HepG2 (cell line): Measurements from ENCODE around the gene UBR4. TPM values are rescaled to one million over a fixed set of nuclear protein-coding genes. Genes with fewer than 3 reads are reported as not detected.
A peak's percentile ranks its signal among the peaks of the same experiment; 100 is the strongest.

Experiments used
- ATAC-seq: fragments of 200-7000 bp; cut with Tn5 transposase; 3 replicates; pipeline ENCODE4 v1.9.1; 2020; ENCODE audit warnings: mild to moderate bottlenecking, moderate library complexity
- BruUV-seq: library from RNA; stranded (reverse); fragments of 400-500 nt; replicated peaks from 2 replicates; lab custom pipeline; 2021; lab: Mats Ljungman, UMichigan
- CTCF ChIA-PET: fragments of 300-600 bp; formaldehyde crosslinking; extraction: SDS; loops from one replicate; lab custom pipeline; 2021; ENCODE audit warnings: low total read pairs, inconsistent platforms, low intra/inter-chr PET ratio; lab: Yijun Ruan, JAX
- POLR2A ChIA-PET: fragments of 350-600 bp; sonication (Branson Sonifier 250); formaldehyde crosslinking; loops from one replicate; lab custom pipeline; 2020; ENCODE audit warnings: antibody characterized with exemption, inconsistent platforms; lab: Yijun Ruan, JAX
- DNase-seq: peaks from one replicate; pipeline ENCODE4 v3.0.0-alpha.2; 2015; ENCODE audit warnings: low spot score
- FAIRE-seq: peaks from 3 replicates; lab custom pipeline; 2011; peaks lifted over from hg19 to GRCh38; lab: Jason Lieb, UNC
- H2AFZ ChIP-seq: one replicate; pipeline ENCODE4 v1.6.1; 2011; ENCODE audit warnings: low read length, inconsistent platforms
- H3K27ac ChIP-seq: fragments of 300-600 bp; 3 replicates; pipeline ENCODE4 v1.8.0; 2011; ENCODE audit warnings: mixed run types, mild to moderate bottlenecking, mixed read lengths, low read length, inconsistent platforms; ENCODE audit not compliant: insufficient read depth; ENCODE audit errors: extremely low read length
- H3K27me3 ChIP-seq, 2 experiments: fragments of 200-600 bp in 1 of 2; 2 replicates in 1 of 2; 3 replicates in 1 of 2; pipeline versions ENCODE4 v1.6.0 to v1.8.0; 2011; ENCODE audit warnings: low read length in 2 of 2, mild to moderate bottlenecking in 2 of 2, moderate library complexity in 2 of 2, inconsistent platforms in 1 of 2; ENCODE audit not compliant: insufficient read depth in 2 of 2, control insufficient read depth in 1 of 2
- H3K36me3 ChIP-seq, 2 experiments: fragments of 200-600 bp in 1 of 2; replicated peaks in 1 of 2; 2 replicates in 1 of 2; 3 replicates in 1 of 2; pipeline versions ENCODE4 v1.5.1 to v1.8.0; 2011; ENCODE audit warnings: low read length in 2 of 2, inconsistent platforms in 1 of 2; ENCODE audit not compliant: insufficient read depth in 2 of 2, control insufficient read depth in 1 of 2
- H3K4me1 ChIP-seq: 2 replicates; pipeline ENCODE4 v1.5.1; 2012; ENCODE audit warnings: low read length, inconsistent platforms; ENCODE audit not compliant: insufficient read depth
- H3K4me2 ChIP-seq: 2 replicates; pipeline ENCODE4 v1.6.0; 2011; ENCODE audit warnings: low read depth, low read length, inconsistent platforms
- H3K4me3 ChIP-seq, 3 experiments: fragments of 200-600 bp in 1 of 3; sonication (generic), shearing (Covaris generic) in 1 of 3; replicated peaks in 1 of 3; 2 replicates each; pipeline ENCODE4 v1.5.1; 2011 to 2016; ENCODE audit warnings: low read length in 3 of 3, inconsistent platforms in 2 of 3, low read depth in 2 of 3, mild to moderate bottlenecking in 2 of 3, control low read depth in 1 of 3, mixed read lengths in 1 of 3; ENCODE audit not compliant: insufficient read depth in 1 of 3
- H3K79me2 ChIP-seq: one replicate; pipeline ENCODE4 v1.6.1; 2011; ENCODE audit warnings: low read length, inconsistent platforms; ENCODE audit not compliant: insufficient read depth
- H3K9ac ChIP-seq: 2 replicates; pipeline ENCODE4 v1.6.0; 2011; ENCODE audit warnings: mild to moderate bottlenecking, low read depth, low read length, inconsistent platforms; ENCODE audit not compliant: insufficient read depth
- H3K9me3 ChIP-seq: 2 replicates; pipeline ENCODE4 v1.5.1; 2012; ENCODE audit warnings: mild to moderate bottlenecking, low read length
- H4K20me1 ChIP-seq: 2 replicates; pipeline ENCODE4 v1.6.0; 2011; ENCODE audit warnings: inconsistent platforms, mild to moderate bottlenecking, low read length, moderate library complexity; ENCODE audit not compliant: insufficient read depth
- BRCA1 ChIP-seq: sonication (generic); formaldehyde crosslinking; IDR thresholded peaks from 2 replicates; pipeline ENCODE4 v1.4.0; 2020; ENCODE audit warnings: missing genetic modification reagents
- CEBPB ChIP-seq: IDR thresholded peaks from 2 replicates; pipeline ENCODE4 v1.6.1; 2011; ENCODE audit warnings: low read depth, low read length, improper control_type of control experiment, borderline replicate concordance
- DZIP1 ChIP-seq: sonication (generic); formaldehyde crosslinking; IDR thresholded peaks from 2 replicates; pipeline ENCODE4 v1.5.0; 2020; ENCODE audit warnings: mild to moderate bottlenecking, missing genetic modification reagents
- E2F1 ChIP-seq: sonication (generic); formaldehyde crosslinking; IDR thresholded peaks from 2 replicates; pipeline ENCODE4 v1.5.0; 2020; ENCODE audit warnings: missing genetic modification reagents
- PHB2 ChIP-seq: fragments of 450-650 bp; IDR thresholded peaks from 2 replicates; pipeline ENCODE4 v1.6.1; 2018; ENCODE audit not compliant: partially characterized antibody
- ZNF510 ChIP-seq: sonication (generic); formaldehyde crosslinking; IDR thresholded peaks from 2 replicates; pipeline ENCODE4 v1.4.0; 2020; ENCODE audit warnings: low read depth, mild to moderate bottlenecking, missing genetic modification reagents
- ZNF639 ChIP-seq: conservative IDR thresholded peaks from 2 replicates; pipeline ENCODE4 v1.6.1; 2018; ENCODE audit warnings: missing genetic modification reagents
- ZNF768 ChIP-seq: sonication (generic); formaldehyde crosslinking; IDR thresholded peaks from 2 replicates; pipeline ENCODE4 v1.4.0; 2020; ENCODE audit warnings: missing genetic modification reagents
- WGBS: methylation state at CpG from one replicate; pipeline ENCODE4 v1.1.6; 2017; ENCODE audit warnings: low lambda C conversion rate; 5-methylcytosine and 5-hydroxymethylcytosine counted together
- in situ Hi-C: cut with HindIII; loops from 2 replicates; pipeline ENCODE4 v1.10.0; 2017; ENCODE audit warnings: low pct_unique_long_range_greater_than_20kb; ENCODE audit not compliant: extremely low pct_ligation_motif_present
- intact Hi-C: fragments of 100-400 bp; cut with micrococcal nuclease; formaldehyde crosslinking; loops from one replicate; pipeline ENCODE4 v1.10.0; 2022; ENCODE audit not compliant: unreplicated experiment
- polyA plus RNA-seq, 8 experiments: library from polyadenylated mRNA; depleted of rRNA in 3 of 8; stranded (reverse) in 7 of 8; unstranded in 1 of 8; fragments of >200 nt; fragmentation: Illumina TruSeq in 4 of 8; extraction: Trizol in 4 of 8; gene quantifications; 2 replicates each; pipeline versions ENCODE4 v1.2.1 to v1.2.3, GENCODE V29; 2011 to 2016; ENCODE audit warnings: low read depth in 4 of 8, missing spikeins in 1 of 8, mixed read lengths in 1 of 8; ENCODE audit not compliant: insufficient read depth in 1 of 8
- total RNA-seq, 5 experiments: library from RNA; depleted of rRNA; stranded (reverse); fragments of >200 nt; fragmentation: Illumina TruSeq; extraction: Trizol; gene quantifications; 2 replicates each; pipeline ENCODE4 v1.2.3, GENCODE V29; 2016; ENCODE audit warnings: low read depth in 1 of 5

Gene UBR4
- total and polyA plus RNA-seq, 2 of the 13 experiments (the other 11 are each of a cell fraction or from before 2014, with no cell fraction given): 59.1 to 106 TPM

- TF ChIP-seq E2F1 (CRISPR knock-in tag) (no peak), ZNF639 (CRISPR knock-in tag) (no peak), ZNF510 (CRISPR knock-in tag) (no peak)
These were observed 144.4 kb downstream of the UBR4 start (continued) for GRCh38 chr1:19065526-19066247.

- intact Hi-C loops (loop anchor here (5.0 kb wide), 1 partner anchor 53 kb away; no protein-coding TSS in a partner anchor), in situ Hi-C loops (no loop called here)
- ChIA-PET POLR2A (interaction anchor here (1.0 kb wide), 1 partner anchor 19 kb away, joined by 4 read pairs; no protein-coding TSS in a partner anchor), CTCF (no interaction called here)
- H3K27ac ChIP-seq: no peak overlapping the region
- peaks cover 74% of the 10 kb centered on the region for H3K4me1 ChIP-seq
- no peak for ATAC-seq
- H3K4me3 ChIP-seq: no peak overlapping the region
- BruUV-seq: no TSS peak
- H3K9ac ChIP-seq: no peak overlapping the region
- no peak for DNase-seq
- TF ChIP-seq PHB2 (no peak), ZNF768 (CRISPR knock-in tag) (peak; percentile 73; the same call in 1 of the 2 replicates), DZIP1 (no peak), BRCA1 (CRISPR knock-in tag) (no peak), CEBPB (no peak)
- peaks cover 0 to 8% of the 10 kb centered on the region in 2 experiments; a peak in 2 of 5 replicates for H3K27me3 ChIP-seq
- no peak for FAIRE-seq
- no CpG with 5 or more reads among the region's 16 CpGs for WGBS
- H3K9me3 ChIP-seq: no peaks in the 10 kb centered on the region
- H3K36me3 ChIP-seq: no peaks in the 10 kb centered on the region
- H2AFZ ChIP-seq: no peak overlapping the region
- no peaks in the 10 kb centered on the region for H3K79me2 ChIP-seq
- no peak overlapping the region for H3K4me2 ChIP-seq
- H4K20me1 ChIP-seq: no peaks in the 10 kb centered on the region
These were observed 145.1 kb downstream of the UBR4 start for GRCh38 chr1:19064906-19065450.
